H9 (cell line): ENCODE data around the gene TRMT1. TPM values are rescaled to one million over a fixed set of nuclear protein-coding genes. Genes with fewer than 3 reads are reported as not detected.

Experiments used
- DNase-seq: peaks from one replicate; pipeline ENCODE4 v3.0.0-alpha.2; 2017
- H2AFZ ChIP-seq: one replicate; pipeline ENCODE4 v1.6.1; 2013; ENCODE audit warnings: mild to moderate bottlenecking, low read length, control low read depth, moderate library complexity
- H2AK5ac ChIP-seq: 2 replicates; pipeline ENCODE4 v1.6.1; 2013; ENCODE audit warnings: low read length, control low read depth, mixed read lengths; ENCODE audit not compliant: insufficient read length
- H2BK120ac ChIP-seq: one replicate; pipeline ENCODE4 v1.6.1; 2013; ENCODE audit warnings: low read depth, mild to moderate bottlenecking, low read length, control low read depth, inconsistent platforms; ENCODE audit not compliant: poor library complexity, severe bottlenecking
- H2BK12ac ChIP-seq: 2 replicates; pipeline ENCODE4 v1.6.1; 2013; ENCODE audit warnings: low read length, control low read depth, mixed read lengths, low read depth; ENCODE audit not compliant: insufficient read length
- H2BK15ac ChIP-seq: 2 replicates; pipeline ENCODE4 v1.6.1; 2013; ENCODE audit warnings: low read depth, low read length, control low read depth
- H2BK20ac ChIP-seq: one replicate; pipeline ENCODE4 v1.6.1; 2013; ENCODE audit warnings: low read depth, mild to moderate bottlenecking, low read length, control low read depth, inconsistent platforms; ENCODE audit not compliant: poor library complexity, severe bottlenecking
- H2BK5ac ChIP-seq: 2 replicates; pipeline ENCODE4 v1.6.1; 2013; ENCODE audit warnings: low read length, control low read depth, mixed read lengths; ENCODE audit not compliant: insufficient read length
- H3K14ac ChIP-seq: 2 replicates; pipeline ENCODE4 v1.6.1; 2013; ENCODE audit warnings: low read length, control low read depth; ENCODE audit not compliant: insufficient read depth
- H3K18ac ChIP-seq: 2 replicates; pipeline ENCODE4 v1.6.1; 2013; ENCODE audit warnings: low read depth, mild to moderate bottlenecking, mixed read lengths, low read length, control low read depth; ENCODE audit not compliant: insufficient read length
- H3K23ac ChIP-seq: 2 replicates; pipeline ENCODE4 v1.6.1; 2013; ENCODE audit warnings: low read length, control low read depth, mixed read lengths, low read depth; ENCODE audit not compliant: insufficient read length
- H3K23me2 ChIP-seq: 2 replicates; pipeline ENCODE4 v1.6.1; 2013; ENCODE audit warnings: low read depth, mild to moderate bottlenecking, mixed read lengths, low read length, control low read depth; ENCODE audit not compliant: insufficient read length, poor library complexity, severe bottlenecking
- H3K27ac ChIP-seq: 2 replicates; pipeline ENCODE4 v1.5.1; 2013; ENCODE audit warnings: low read length, control low read depth, mixed read lengths, low read depth; ENCODE audit not compliant: insufficient read length
- H3K27me3 ChIP-seq: 2 replicates; pipeline ENCODE4 v1.6.1; 2013; ENCODE audit warnings: low read length, control low read depth, inconsistent platforms; ENCODE audit not compliant: insufficient read depth
- H3K4ac ChIP-seq: 2 replicates; pipeline ENCODE4 v1.6.1; 2013; ENCODE audit warnings: low read depth, mild to moderate bottlenecking, control low read depth, inconsistent platforms, low read length, moderate library complexity
- H3K4me1 ChIP-seq: 2 replicates; pipeline ENCODE4 v1.6.1; 2013; ENCODE audit warnings: low read length, control low read depth, inconsistent platforms; ENCODE audit not compliant: insufficient read depth
- H3K4me2 ChIP-seq: 2 replicates; pipeline ENCODE4 v1.6.1; 2013; ENCODE audit warnings: low read length, control low read depth, mixed read lengths; ENCODE audit not compliant: insufficient read length, insufficient read depth
- H3K56ac ChIP-seq: 2 replicates; pipeline ENCODE4 v1.6.1; 2013; ENCODE audit warnings: low read depth, mild to moderate bottlenecking, mixed read lengths, low read length, control low read depth; ENCODE audit not compliant: insufficient read length
- H3K79me1 ChIP-seq: 2 replicates; pipeline ENCODE4 v1.6.1; 2013; ENCODE audit warnings: low read depth, mild to moderate bottlenecking, moderate library complexity, low read length, control low read depth, inconsistent platforms; ENCODE audit not compliant: insufficient read depth, poor library complexity, severe bottlenecking
- H3K79me2 ChIP-seq: 2 replicates; pipeline ENCODE4 v1.6.1; 2013; ENCODE audit warnings: low read length, control low read depth, inconsistent platforms; ENCODE audit not compliant: insufficient read depth
- H3K9ac ChIP-seq: 2 replicates; pipeline ENCODE4 v1.6.1; 2013; ENCODE audit warnings: low read length, control low read depth, mixed read lengths; ENCODE audit not compliant: insufficient read length; ENCODE audit errors: extremely low read depth
- H3K9me3 ChIP-seq: one replicate; pipeline ENCODE4 v1.6.1; 2013; ENCODE audit warnings: low read depth, low read length, inconsistent platforms; ENCODE audit not compliant: control insufficient read depth
- H3T11ph ChIP-seq: one replicate; pipeline ENCODE4 v1.6.1; 2013; ENCODE audit warnings: mild to moderate bottlenecking, low read length, control low read depth, inconsistent platforms
- H4K20me1 ChIP-seq: one replicate; pipeline ENCODE4 v1.6.1; 2013; ENCODE audit not compliant: control insufficient read depth, insufficient read length, insufficient read depth
- H4K5ac ChIP-seq: 2 replicates; pipeline ENCODE4 v1.6.1; 2013; ENCODE audit warnings: low read depth, mild to moderate bottlenecking, mixed read lengths, low read length, control low read depth; ENCODE audit not compliant: insufficient read length
- H4K8ac ChIP-seq: replicated peaks from 2 replicates; pipeline ENCODE4 v1.6.1; 2013; ENCODE audit warnings: low read length, control low read depth, mixed read lengths, low read depth; ENCODE audit not compliant: insufficient read length
- H4K91ac ChIP-seq: 2 replicates; pipeline ENCODE4 v1.6.1; 2013; ENCODE audit warnings: low read depth, mild to moderate bottlenecking, moderate library complexity, mixed read lengths, low read length, control low read depth; ENCODE audit not compliant: insufficient read length
- H3K27ac Mint-ChIP-seq, 3 experiments: 2 replicates in 2 of 3; 3 replicates in 1 of 3; pipeline ENCODE4 v1.8.0; 2020 to 2021; ENCODE audit warnings: mixed read lengths in 3 of 3, mild to moderate bottlenecking in 1 of 3, moderate library complexity in 1 of 3
- H3K27me3 Mint-ChIP-seq: 2 replicates; pipeline ENCODE4 v1.8.0; 2021; ENCODE audit warnings: low read depth, mild to moderate bottlenecking, moderate library complexity, mixed read lengths
- H3K36me3 Mint-ChIP-seq, 3 experiments: 2 replicates in 2 of 3; 3 replicates in 1 of 3; pipeline ENCODE4 v1.8.0; 2020 to 2021; ENCODE audit warnings: low read depth in 3 of 3, mixed read lengths in 3 of 3; ENCODE audit not compliant: insufficient read depth in 1 of 3
- H3K4me1 Mint-ChIP-seq, 2 experiments: 2 replicates each; pipeline ENCODE4 v1.8.0; 2020; ENCODE audit warnings: mixed read lengths in 2 of 2
- H3K4me3 Mint-ChIP-seq, 2 experiments: 2 replicates in 1 of 2; 3 replicates in 1 of 2; pipeline ENCODE4 v1.8.0; 2020 to 2021; ENCODE audit warnings: mild to moderate bottlenecking in 2 of 2, mixed read lengths in 2 of 2, moderate library complexity in 1 of 2
- H3K9me3 Mint-ChIP-seq, 2 experiments: 2 replicates in 1 of 2; 3 replicates in 1 of 2; pipeline ENCODE4 v1.8.0; 2020; ENCODE audit warnings: mild to moderate bottlenecking in 2 of 2, mixed read lengths in 2 of 2, moderate library complexity in 1 of 2
- CTCF ChIP-seq: fragments of 200-600 bp; sonication (generic); conservative IDR thresholded peaks from 3 replicates; pipeline ENCODE4 v1.8.0; 2021; ENCODE audit warnings: antibody characterized with exemption, mild to moderate bottlenecking
- WGBS: extraction: QIAGEN DNeasy Blood & Tissue Kit; methylation state at CpG from one replicate; pipeline ENCODE4 v1.1.7; 2013; ENCODE audit warnings: missing lambda C conversion rate, low lambda C conversion rate, mixed read lengths; ENCODE audit not compliant: insufficient read length; ENCODE audit errors: extremely low coverage; 5-methylcytosine and 5-hydroxymethylcytosine counted together
- total RNA-seq: library from RNA; stranded (reverse); gene quantifications from 2 replicates; pipeline ENCODE4 v1.2.1, GENCODE V29; 2021

TRMT1 gene
- total RNA-seq, 1 experiment from 2014 or later = 95.7 TPM

- Histone ChIP-seq H3K9ac (no peak overlapping the region), H3K79me1 (no peaks in the 10 kb centered on the region), H3K4me1 (peaks cover 3% of the 10 kb centered on the region; the same call in 1 of the 2 replicates), H3K18ac (no peak overlapping the region), H4K5ac (no peak overlapping the region), H3K27me3 (peaks cover 41% of the 10 kb centered on the region), H3K23me2 (peaks cover 7% of the 10 kb centered on the region), H3K56ac (no peak overlapping the region), H3K9me3 (no peaks in the 10 kb centered on the region), H2BK5ac (no peak overlapping the region), H4K8ac (no peak overlapping the region), H4K91ac (no peak overlapping the region), H2AK5ac (no peak overlapping the region), H3K14ac (no peak overlapping the region), H2BK15ac (no peak overlapping the region), H3K27ac (no peak overlapping the region), H3K4me2 (peak overlapping the region; percentile 27), H4K20me1 (no peaks in the 10 kb centered on the region), H3K79me2 (no peaks in the 10 kb centered on the region), H2BK20ac (no peak overlapping the region), H3K23ac (no peak overlapping the region), H3T11ph (no peak overlapping the region), H2BK12ac (no peak overlapping the region), H2BK120ac (no peak overlapping the region), H3K4ac (no peak overlapping the region), H2AFZ (no peak overlapping the region)
- no peaks in the 10 kb centered on the region for H3K36me3 Mint-ChIP-seq
- peak; percentile 82 for DNase-seq
- peak; percentile 95 for TF ChIP-seq CTCF
- no CpG with 5 or more reads among the region's 40 CpGs for WGBS
- peaks cover 96% of the 10 kb centered on the region for H3K27me3 Mint-ChIP-seq
- no peak overlapping the region for H3K27ac Mint-ChIP-seq
- H3K4me3 Mint-ChIP-seq = peak overlapping the region; percentile 47 to 75
- H3K4me1 Mint-ChIP-seq = peaks cover 15 to 27% of the 10 kb centered on the region in 2 experiments
- H3K9me3 Mint-ChIP-seq = no peaks in the 10 kb centered on the region; a peak in 1 of 5 replicates
Measured at GRCh38 chr19:13060964-13061927, 55.3 kb downstream of the TRMT1 start.
